GM21515 (cell line): ENCODE measurements around the gene KCNH6.

Experiments
- ATAC-seq: cut with Tn5 transposase; IDR thresholded peaks from one replicate; pipeline ENCODE4 v1.9.1; 2021; ENCODE audit not compliant: unreplicated experiment

The KCNH6 gene

DNA sequence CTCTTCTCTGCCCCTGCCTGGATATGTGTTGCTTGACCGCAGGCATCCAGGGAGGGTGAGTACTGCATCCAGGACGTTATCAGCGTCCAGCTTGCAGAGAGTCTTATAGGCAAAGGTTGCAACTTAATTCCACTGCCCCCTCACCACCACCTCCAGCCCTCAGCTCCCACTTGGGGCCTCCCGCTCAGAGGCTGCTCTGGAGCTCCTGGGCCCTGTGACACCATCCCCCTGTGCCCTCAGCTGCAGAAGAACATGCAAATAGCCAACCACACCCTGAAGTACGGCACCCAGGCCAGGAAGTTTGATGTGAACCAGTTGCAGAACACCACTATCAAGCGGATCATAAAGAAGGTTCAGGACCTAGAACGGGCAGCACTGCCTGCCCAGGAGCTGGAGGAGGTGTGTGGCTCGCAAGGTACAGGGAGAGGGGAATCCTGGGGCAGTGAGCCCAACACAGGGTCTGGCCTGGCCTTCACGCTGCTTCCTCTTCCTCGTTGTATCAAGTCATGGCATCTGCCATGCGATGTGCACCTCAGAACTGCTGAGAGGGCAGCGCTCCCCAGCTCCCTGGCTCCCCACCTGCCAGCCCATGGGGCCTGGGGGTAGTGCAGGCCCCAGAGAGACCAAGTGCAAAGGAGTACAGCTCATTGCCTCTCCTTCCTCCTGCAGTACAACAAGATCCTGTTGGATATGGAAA, 36.7 kb upstream of the KCNH6 start:
- ATAC-seq, result no peak

DNA sequence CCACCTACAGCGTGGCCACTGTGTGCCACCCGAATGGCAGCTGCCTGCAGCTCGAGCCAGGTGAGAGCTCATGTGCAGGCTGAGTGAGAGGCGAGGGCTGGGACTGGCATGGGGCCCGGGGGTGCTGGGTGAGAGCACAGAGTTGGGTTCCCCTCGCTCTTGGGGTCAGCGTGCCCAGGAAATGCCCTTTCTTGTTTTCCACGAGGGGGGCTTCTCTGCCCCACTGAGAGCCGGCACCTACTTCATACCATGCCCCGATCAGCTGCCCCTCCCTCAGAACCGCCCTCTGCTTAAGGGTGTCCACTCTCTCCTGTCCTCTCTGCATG, 36.2 kb upstream of the KCNH6 start:
- no peak for ATAC-seq

DNA sequence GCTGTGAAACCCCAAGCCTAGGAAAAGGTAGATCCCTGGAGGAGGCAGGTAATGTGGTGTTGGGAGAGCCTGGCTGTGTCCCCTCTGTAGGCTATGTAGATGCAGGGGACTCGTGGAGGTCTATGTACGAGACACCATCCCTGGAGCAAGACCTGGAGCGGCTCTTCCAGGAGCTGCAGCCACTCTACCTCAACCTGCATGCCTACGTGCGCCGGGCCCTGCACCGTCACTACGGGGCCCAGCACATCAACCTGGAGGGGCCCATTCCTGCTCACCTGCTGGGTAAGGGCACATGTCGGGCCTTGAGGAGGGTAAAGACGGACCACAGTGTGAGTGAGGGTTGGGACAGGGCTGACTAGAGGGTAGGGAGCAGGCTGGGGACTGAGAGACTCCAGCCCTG, 34.3 kb upstream of the KCNH6 start:
- no peak for ATAC-seq

DNA sequence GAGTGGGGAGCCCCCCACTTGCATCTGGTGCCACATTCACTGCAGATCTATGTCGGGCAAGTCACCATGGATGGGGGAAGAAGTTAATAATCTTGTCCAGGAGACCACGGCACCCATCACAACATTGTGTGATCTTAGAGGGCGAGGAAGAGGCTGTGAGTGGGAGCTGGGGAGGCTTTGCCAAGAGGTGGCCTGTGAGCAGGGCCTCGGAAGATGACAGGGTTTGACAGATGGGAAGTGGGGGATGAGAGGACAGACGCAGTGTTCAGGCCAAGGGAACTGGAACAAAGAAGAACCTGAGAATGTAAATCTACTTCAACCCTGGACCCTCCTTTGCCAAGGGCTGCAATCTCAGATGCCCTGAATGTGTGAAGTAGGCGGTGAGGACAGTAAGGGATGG, 33.9 kb upstream of the KCNH6 start:
- no peak for ATAC-seq

DNA sequence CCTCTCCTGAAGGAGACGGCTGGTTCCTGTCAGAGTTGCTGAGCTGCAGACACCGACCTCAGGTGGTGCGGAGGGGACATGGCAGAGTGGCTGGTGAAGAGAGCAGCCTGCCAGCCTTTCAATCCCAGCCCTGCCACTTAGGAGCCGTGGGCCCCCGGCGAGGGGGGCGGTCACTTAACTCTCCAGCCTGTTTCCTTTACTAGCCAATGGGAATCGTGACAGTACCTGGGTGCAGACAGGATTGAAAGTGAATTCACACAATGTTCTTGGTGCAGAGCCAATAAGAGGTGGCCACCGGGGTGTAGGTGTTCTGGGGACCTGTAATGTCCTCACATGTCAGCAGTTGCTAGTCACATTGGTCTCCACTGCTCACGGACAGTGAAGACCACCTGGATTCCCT, 32.8 kb upstream of the KCNH6 start:
- no peak for ATAC-seq

DNA sequence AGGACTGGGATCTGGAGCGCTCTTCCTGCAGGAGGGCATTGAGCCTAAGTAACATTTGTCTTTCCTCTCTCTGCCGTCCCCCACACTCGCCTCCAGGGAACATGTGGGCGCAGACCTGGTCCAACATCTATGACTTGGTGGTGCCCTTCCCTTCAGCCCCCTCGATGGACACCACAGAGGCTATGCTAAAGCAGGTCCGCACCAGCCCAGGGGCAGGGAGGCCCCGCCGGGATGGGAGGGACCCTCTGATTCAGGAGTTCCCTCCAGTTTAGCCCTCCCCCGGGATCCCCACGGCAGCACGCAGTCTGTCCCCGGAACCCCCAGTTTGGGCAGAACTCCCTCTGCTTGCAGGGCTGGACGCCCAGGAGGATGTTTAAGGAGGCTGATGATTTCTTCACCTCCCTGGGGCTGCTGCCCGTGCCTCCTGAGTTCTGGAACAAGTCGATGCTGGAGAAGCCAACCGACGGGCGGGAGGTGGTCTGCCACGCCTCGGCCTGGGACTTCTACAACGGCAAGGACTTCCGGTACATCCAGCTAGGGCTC, 32.2 kb upstream of the KCNH6 start:
- no peak for ATAC-seq

DNA sequence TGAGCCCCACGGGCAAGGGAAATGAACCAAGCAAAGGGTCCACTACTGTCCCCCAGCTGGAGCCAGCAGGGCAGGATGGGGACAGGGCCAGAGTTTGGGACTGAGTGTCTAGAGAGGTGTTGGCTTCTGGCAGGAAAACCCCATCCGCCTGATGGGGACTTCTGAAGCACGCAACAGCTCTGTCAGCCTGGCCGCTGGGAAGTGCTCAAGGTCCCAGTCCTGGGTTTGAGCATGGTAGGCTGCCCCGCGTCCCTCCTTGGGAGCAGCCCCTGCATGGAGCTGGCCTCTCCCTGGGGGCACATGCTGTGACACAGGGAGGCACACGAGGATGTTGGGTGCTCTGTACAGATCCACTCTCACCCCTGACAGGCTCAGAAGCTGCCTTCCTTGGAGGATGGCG, 31.7 kb upstream of the KCNH6 start:
- ATAC-seq, result no peak

DNA sequence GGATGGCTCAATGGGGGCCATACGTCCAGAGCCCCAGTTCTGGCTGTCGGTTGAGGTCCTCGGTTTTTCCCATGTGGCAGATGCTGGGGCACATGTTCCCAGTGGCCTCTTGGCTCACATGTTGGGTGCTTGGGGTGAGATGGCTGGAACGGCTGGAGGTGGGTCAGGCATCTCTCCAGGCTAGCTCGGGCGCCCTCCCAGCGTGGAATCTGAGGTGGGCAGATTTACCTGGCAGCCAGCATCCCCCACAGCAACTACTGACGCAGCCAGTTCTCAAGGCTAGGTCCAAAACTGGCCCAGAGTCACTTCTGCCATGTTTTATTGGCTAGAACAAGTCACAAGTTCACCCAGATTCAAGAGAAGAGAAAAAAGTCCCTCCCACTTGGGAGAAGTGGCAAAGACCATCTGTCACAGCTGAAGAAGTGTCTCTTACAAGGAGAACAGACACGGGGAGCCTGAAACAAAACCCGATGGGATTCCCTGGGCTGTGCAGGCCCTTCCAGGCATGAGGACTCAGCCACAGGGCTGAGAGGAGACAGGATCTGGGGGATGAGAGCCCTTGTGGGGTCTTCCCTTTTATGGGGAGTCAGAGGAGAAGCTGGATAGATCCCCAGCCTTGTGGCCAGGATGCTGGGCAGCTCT, 31.1 kb upstream of the KCNH6 start:
- ATAC-seq, result no peak

DNA sequence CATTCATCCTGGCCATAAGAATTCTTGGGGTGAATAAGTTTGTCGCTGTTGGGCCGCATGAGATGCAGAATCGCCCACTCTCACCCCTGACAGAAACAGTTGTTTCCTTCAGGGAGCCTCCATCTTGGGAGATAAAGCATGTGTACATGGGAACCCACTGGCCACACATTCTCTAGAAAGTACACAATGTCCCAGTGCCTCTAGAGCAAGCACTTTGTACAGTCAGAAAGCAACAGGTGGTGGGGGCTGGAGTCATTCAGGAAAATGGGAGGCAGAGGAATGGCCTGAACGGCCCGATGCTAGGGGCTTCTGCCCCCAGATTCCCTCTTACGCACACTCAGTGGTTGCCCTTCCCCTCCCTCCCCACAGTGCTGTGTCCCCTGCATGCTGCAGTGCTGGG, 30.2 kb upstream of the KCNH6 start:
- no peak for ATAC-seq

DNA sequence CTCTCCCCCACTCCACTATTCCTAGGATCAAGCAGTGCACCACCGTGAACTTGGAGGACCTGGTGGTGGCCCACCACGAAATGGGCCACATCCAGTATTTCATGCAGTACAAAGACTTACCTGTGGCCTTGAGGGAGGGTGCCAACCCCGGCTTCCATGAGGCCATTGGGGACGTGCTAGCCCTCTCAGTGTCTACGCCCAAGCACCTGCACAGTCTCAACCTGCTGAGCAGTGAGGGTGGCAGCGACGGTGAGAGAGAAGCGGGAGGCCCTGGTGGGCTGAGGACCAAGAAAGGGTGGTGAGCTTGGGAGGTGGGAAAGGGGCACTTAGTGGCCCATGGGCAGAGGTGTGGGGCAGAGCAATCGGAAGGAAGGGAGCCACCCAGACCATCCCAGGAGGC, 29.7 kb upstream of the KCNH6 start:
- no peak for ATAC-seq

DNA sequence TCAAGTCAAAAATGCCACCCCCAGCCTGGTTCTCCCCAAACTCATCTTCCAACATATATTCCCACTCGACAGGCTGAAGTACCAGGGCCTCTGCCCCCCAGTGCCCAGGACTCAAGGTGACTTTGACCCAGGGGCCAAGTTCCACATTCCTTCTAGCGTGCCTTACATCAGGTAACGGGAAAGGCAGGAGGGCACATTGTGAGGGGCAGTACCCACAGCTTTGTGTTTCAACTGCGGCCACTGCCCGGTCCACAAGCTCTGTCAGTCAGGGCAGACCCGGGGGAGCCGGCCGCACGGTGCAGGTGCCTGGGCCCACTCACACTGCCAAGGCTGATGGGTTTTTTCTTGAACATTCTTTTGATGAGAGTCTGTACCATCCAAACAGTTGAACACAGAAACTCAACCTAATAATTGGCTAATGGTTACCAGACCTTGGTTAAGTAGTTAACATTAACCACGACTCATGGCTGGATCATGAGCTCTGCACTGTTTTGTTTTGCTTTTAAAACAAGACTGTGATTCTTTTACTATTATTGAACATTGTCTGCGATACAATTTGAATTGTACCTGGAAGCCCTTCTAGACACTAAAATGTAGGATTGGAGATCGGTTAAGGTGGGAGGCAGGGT, 28.7 kb upstream of the KCNH6 start:
- no peak for ATAC-seq

DNA sequence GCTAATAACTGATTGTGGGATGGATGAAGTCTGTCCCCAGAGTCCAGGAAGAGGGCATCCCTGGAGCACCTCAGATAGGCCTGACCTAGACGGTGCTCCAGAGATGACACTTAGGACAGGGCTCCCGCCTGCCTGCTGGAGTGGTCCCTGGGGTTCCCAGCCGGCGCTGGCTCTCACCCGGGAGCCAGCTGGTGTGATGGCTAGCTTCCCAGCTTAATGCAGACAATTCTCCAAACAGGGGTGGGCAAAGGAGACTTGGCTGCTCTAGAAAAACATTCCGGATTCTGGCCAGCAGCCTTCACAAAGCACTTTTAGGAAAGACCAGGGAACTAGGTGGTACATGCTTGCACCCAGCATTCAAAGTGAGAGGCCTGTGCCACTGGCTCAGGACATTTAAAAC, 27.7 kb upstream of the KCNH6 start:
- ATAC-seq, result no peak

DNA sequence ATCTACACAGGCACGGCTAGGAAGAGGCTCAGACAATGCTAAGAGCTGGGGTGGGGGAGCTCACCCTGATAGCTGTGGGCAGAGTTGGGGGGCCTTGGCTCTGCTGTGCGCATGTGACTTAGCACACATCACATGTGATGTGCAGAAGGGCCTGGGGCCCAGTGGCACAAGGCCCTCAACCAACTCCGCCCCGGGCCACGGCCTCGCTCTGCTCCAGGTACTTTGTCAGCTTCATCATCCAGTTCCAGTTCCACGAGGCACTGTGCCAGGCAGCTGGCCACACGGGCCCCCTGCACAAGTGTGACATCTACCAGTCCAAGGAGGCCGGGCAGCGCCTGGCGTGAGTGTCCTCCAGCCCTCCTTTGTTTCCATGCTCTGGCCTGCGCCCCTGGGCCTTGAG, 27.0 kb upstream of the KCNH6 start:
- no peak for ATAC-seq

DNA sequence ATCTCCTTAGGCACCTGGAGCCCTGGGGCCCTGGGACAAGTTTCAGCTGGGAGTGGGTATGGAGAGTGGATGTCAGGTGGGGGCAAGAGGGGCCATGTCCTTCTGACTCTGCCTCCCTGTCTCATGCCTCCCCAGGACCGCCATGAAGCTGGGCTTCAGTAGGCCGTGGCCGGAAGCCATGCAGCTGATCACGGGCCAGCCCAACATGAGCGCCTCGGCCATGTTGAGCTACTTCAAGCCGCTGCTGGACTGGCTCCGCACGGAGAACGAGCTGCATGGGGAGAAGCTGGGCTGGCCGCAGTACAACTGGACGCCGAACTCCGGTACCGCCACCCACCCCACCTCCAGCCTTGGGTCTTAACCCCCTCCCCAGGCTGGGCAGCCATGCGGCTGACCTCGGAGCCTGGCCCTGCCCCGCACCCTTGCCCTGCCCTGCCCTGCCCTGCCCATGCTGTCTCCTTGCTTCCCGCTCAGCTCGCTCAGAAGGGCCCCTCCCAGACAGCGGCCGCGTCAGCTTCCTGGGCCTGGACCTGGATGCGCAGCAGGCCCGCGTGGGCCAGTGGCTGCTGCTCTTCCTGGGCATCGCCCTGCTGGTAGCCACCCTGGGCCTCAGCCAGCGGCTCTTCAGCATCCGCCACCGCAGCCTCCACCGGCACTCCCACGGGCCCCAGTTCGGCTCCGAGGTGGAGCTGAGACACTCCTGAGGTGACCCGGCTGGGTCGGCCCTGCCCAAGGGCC, 26.3 kb upstream of the KCNH6 start:
- ATAC-seq, result no peak

DNA sequence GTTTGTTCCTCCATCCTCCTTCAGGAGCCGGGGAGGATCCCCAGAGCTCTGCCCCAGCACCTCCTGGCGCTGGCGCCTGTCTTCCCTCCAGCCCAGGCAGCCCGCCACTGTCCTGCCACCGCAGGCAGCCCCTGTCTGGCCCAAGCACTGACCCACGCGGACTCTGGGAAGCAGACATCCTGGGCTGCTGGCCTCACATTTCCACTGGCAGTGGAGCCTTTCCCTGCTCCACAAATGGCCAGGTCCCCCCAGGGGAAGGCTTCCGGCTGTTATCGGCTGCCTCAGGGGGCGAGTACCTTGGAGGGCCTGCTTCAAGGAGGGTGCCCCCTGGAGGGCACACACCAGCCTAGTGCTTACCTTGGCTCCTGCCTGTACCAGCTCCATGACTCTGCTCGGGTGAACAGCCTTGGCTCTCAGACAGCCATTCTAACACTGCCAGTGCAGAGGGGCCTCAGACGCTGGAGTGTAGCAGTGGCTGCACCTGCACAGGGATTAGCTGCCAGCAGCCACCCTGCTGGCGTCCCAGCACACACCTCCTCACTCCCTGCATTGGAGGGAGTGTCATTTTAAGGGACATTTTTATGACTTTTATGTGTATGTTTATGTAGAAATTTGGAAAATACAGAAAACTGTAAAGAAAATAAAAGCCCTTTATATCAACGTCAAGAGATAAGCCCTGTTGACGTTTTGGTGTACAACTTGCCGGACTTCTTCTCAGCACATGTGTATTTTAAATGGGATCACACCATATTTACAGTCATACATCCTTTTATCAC, 25.3 kb upstream of the KCNH6 start:
- no peak for ATAC-seq

DNA sequence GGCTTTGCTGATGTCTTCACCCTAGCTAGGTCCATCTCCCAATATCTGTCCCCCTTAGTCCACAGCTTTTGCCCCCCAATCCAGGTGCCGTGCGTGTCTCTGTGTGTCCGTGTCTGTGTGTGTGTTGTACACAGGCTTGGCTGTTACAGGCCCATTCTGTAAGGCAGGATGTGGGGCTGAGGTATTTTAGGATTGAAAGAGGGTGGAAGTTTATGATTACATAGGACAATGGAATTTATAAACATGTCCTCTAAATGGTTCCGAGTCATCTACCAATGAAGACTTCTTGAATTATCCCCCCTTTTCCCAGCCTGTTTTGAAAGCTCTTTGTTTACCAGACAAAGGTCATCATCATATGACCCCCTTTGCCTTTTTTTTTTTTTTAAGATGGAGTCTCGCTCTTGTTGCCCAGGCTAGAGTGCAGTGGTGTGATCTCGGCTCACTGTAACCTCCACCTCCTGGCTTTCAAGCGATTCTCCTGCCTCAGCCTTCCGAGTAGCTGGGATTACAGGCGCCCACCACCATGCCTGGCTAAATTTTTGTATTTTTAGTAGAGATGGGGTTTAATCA, 24.4 kb upstream of the KCNH6 start:
- no peak for ATAC-seq

DNA sequence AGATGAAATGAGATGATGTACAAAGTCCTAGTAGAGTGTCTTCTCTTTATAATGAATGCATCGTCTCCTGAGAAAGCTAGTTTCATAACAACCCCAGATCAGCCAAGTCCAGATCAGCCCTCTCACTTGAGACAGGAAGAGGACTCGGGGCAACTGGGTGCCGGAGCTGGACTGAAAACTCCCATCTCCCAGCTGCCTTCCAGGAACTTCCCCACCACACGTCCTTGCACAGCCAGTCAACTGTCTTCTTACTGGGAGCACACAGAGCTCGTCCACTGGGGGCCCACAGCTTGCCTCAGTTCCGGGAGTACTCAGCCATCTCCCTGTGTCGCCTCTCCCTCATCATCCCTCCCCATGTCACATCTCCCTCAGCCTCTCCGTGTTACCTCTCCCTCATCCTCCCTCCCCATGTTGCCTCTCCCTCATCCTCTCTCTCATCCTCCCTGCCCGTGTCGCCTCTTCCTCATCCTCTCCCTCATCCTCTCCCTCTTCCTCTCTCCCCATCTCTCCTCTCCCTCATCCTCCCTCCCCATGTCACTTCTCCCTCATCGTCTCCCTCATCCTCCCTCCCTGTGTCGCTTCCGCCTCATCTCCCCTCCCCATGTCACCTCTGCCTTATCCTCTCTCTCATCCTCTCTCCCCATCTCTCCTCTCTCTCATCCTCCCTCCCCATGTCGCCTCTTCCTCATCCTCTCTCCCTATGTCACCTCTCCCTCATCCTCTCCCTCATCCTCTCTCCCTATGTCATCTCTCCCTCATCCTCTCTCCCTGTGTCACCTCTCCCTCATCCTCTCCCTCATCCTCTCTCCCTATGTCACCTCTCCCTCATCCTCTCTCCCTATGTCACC, 22.4 kb upstream of the KCNH6 start:
- ATAC-seq, result no peak

DNA sequence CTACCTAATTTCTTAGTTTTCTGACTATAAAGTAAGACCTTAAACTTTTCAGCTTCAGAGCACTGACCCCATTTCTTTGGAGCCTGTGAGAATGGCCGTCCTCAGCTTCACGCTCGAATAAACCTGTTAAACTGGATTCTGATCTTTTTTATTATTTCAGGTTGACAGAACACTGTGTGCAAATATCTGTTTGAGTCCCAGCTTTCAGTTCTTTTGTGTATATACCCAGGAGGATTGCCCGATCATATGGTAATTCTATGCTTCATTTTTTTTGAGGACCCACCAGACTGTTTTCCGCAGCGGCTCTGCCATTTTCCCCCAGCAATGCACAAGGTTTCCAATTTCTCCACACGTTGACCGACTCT, 19.8 kb upstream of the KCNH6 start:
- ATAC-seq, result no peak

DNA sequence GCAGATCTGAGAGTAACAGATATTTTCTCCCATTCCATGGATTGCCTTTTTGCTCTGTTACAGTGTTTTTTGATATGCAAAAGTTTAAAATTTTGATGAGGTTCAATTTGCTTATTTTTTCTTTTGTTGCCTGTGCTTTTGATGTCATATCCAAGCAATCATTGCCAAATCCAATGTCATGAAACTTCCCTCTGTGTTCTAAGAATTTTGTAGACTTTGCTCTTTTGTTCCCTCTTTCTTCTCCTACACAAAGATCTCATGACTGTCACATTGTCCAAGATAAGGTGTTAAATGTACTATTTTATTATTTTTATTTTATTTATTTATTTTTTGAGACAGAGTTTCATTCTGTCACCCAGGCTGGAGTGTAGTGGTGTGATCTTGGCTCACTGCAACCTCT, 18.9 kb upstream of the KCNH6 start:
- no peak for ATAC-seq

DNA sequence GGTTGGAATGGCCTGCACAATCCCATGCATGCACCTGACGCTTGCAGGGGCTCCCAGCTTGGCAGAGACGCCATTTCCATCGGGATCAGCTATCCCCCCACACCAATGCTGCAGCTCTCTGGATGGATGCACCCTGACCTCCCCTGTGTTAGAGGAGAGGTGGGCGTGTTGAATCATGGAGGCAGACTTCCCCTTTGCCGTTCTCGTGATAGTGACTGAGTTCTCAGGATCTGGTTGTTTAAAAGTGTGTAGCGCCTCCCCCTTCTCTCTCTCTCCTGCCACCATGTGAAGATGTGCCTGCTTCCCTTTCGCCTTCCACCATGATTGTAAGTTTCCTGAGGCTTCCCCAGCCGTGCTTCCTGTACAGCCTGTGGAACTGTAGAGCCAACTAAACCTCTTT, 17.8 kb upstream of the KCNH6 start:
- no peak for ATAC-seq
